ENCODE data around the gene FAM53B.

The FAM53B gene

GRCh38 chr10:124707144-124707467, 37.1 kb downstream of the FAM53B start:
- DNase-seq: no peak

- no peak for DNase-seq
Measured at GRCh38 chr10:124706462-124707143, 37.6 kb downstream of the FAM53B start.

GRCh38 chr10:124705817-124706461, 38.2 kb downstream of the FAM53B start:
- DNase-seq: no peak

GRCh38 chr10:124705381-124705740, 38.8 kb downstream of the FAM53B start:
- no peak for DNase-seq

- DNase-seq: no peak
Measured at GRCh38 chr10:124704428-124705380, 39.5 kb downstream of the FAM53B start.

- no peak for DNase-seq
Measured at GRCh38 chr10:124703778-124704427, 40.3 kb downstream of the FAM53B start.

GRCh38 chr10:124703372-124703771, 40.8 kb downstream of the FAM53B start:
- DNase-seq: no peak

- DNase-seq: no peak
Measured at GRCh38 chr10:124701881-124702656, 42.1 kb downstream of the FAM53B start.

- no peak for DNase-seq
Measured at GRCh38 chr10:124701435-124701834, 42.7 kb downstream of the FAM53B start.

- no peak for DNase-seq
Measured at GRCh38 chr10:124701038-124701365, 43.2 kb downstream of the FAM53B start.

- no peak for DNase-seq
Measured at GRCh38 chr10:124700293-124701037, 43.7 kb downstream of the FAM53B start.

- no peak for DNase-seq
Measured at GRCh38 chr10:124699471-124700292, 44.5 kb downstream of the FAM53B start.

GRCh38 chr10:124698545-124699469, 45.4 kb downstream of the FAM53B start:
- no peak for DNase-seq

- no peak for DNase-seq
Measured at GRCh38 chr10:124697837-124698544, 46.2 kb downstream of the FAM53B start.

- DNase-seq: no peak
Measured at GRCh38 chr10:124697443-124697836, 46.7 kb downstream of the FAM53B start.

GRCh38 chr10:124696446-124697392, 47.5 kb downstream of the FAM53B start:
- no peak for DNase-seq

GRCh38 chr10:124695259-124695658, 48.9 kb downstream of the FAM53B start:
- no peak for DNase-seq

All from activated CD4-positive, alpha-beta T cell treated with anti-CD3 and anti-CD28 coated beads for 1 hour (primary cell).